ENCODE results near the gene CEP70. TPM values are rescaled to one million over a fixed set of nuclear protein-coding genes. Genes with fewer than 3 reads are reported as not detected.

The CEP70 gene
- total and polyA plus RNA-seq, 9 donors: 12.4 to 101 (median 64.3) TPM

DNA sequence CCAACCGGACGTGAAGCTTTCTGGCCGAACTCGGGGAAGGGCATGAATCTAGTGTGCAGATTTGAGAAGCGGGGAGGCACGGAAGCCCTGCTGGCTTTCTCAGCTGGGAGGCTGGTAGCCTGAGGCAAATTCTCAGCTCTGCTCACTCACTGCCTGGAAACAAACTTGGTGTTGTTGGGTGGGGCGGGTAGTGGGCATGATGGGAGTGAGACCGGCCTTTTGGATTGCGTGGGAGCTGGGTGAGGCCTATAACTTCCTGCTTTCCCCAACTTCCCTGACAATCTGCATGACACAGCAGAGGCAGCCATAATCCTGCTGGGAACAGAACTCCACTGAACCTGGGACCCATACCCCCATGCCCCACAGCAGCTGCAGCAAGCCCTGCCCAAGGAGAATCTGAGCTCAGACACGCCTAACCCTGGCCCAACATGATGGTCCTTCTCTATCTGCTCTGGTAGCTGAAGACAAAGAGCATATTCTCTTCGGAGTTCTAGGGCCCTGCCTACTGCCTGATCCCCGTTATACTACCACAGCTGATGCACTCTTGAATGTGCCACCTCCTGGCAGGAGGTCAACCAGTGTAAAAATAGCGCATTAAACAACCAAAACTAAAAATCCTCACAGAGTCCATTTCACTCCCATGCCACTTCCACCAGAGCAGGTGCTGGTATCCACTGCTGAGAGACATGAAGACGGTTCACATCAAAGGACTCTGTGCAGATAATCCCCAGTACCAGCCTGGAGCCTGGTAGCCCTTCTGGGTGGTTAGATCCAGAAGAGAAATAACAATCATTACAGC, 44.7 kb downstream of the CEP70 start:
- H3K4me1 ChIP-seq (ENCODE audit: insufficient read depth): no peaks in the 10 kb centered on the region
- no peak overlapping the region for H3K4me3 ChIP-seq
- TF ChIP-seq EP300 (IDR thresholded peaks at IDR 0.05) (no peak), POLR2A (IDR thresholded peaks at IDR 0.05) (no peak)
- TF ChIP-seq, protein P1, sequence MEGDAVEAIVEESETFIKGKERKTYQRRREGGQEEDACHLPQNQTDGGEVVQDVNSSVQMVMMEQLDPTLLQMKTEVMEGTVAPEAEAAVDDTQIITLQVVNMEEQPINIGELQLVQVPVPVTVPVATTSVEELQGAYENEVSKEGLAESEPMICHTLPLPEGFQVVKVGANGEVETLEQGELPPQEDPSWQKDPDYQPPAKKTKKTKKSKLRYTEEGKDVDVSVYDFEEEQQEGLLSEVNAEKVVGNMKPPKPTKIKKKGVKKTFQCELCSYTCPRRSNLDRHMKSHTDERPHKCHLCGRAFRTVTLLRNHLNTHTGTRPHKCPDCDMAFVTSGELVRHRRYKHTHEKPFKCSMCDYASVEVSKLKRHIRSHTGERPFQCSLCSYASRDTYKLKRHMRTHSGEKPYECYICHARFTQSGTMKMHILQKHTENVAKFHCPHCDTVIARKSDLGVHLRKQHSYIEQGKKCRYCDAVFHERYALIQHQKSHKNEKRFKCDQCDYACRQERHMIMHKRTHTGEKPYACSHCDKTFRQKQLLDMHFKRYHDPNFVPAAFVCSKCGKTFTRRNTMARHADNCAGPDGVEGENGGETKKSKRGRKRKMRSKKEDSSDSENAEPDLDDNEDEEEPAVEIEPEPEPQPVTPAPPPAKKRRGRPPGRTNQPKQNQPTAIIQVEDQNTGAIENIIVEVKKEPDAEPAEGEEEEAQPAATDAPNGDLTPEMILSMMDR (IDR thresholded peaks at IDR 0.05): no peak
- H3K27ac ChIP-seq: no peak overlapping the region
- 92 to 97% (median 94%) methylated on average over 14 of the region's 14 CpGs for WGBS, 3 donors
- no peaks in the 10 kb centered on the region for H3K27me3 ChIP-seq
- intact Hi-C loops (cut with DNase I): no loop called here
- H3K9me3 ChIP-seq: peaks cover 0 to 5% of the 10 kb centered on the region in 2 donors
- H3K36me3 ChIP-seq: no peaks in the 10 kb centered on the region
- no peak for DNase-seq

DNA sequence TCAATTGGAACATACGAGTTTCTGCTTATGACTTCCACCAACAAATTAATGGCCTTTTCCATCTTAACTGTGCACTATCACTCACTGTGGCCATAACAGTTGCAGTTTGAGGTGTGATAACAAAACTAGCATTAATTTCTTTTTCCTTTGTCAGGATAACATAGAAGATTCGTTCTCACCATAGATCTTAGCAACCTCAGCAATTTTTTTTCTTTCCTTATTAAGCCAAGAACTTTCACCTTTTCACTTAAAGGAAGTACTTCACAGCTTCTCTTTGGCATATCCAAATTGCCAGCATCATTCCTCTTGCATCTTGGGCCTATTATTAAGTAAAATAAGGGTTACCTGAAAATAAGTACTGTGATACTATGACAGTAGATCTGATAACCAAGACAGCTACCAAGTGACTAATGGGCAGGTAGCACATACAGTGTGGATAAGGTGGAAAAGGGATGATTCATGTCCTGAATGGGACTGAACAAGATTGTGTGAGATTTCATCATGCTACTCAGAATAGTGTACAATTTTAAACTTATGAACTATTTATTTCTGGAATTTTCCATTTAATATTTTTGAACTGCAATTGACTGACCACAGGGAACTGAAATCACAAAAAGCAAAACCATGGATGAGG, 46.6 kb downstream of the CEP70 start:
- Histone ChIP-seq H3K9me3 (peaks cover 0 to 9% of the 10 kb centered on the region in 2 donors), H3K4me3 (no peak overlapping the region), H3K4me1 (ENCODE audit: insufficient read depth) (no peaks in the 10 kb centered on the region), H3K27ac (no peak overlapping the region), H3K36me3 (no peaks in the 10 kb centered on the region), H3K27me3 (no peaks in the 10 kb centered on the region)
- DNase-seq: no peak
- intact Hi-C loops (cut with DNase I): no loop called here
- TF ChIP-seq POLR2A (IDR thresholded peaks at IDR 0.05): no peak
- TF ChIP-seq EP300 (IDR thresholded peaks at IDR 0.05): no peak
- TF ChIP-seq, protein P1 (IDR thresholded peaks at IDR 0.05): no peak
- WGBS, 3 donors: 95 to 98% (median 96%) methylated on average over 2 of the region's 2 CpGs

- TF ChIP-seq, protein P1 (IDR thresholded peaks at IDR 0.05): no peak
- TF ChIP-seq POLR2A (IDR thresholded peaks at IDR 0.05) (no peak), EP300 (IDR thresholded peaks at IDR 0.05) (no peak)
- Histone ChIP-seq H3K4me3 (no peak overlapping the region), H3K4me1 (ENCODE audit: insufficient read depth) (no peaks in the 10 kb centered on the region), H3K27me3 (no peaks in the 10 kb centered on the region), H3K36me3 (no peaks in the 10 kb centered on the region), H3K9me3 (peaks cover 0 to 18% of the 10 kb centered on the region in 2 donors), H3K27ac (no peak overlapping the region)
- 97 to 98% (median 98%) methylated on average over 1 of the region's 1 CpG for WGBS, 3 donors
- intact Hi-C loops (cut with DNase I): no loop called here
- no peak for DNase-seq
Observed at GRCh38 chr3:138544546-138544945, 49.5 kb downstream of the CEP70 start.

DNA sequence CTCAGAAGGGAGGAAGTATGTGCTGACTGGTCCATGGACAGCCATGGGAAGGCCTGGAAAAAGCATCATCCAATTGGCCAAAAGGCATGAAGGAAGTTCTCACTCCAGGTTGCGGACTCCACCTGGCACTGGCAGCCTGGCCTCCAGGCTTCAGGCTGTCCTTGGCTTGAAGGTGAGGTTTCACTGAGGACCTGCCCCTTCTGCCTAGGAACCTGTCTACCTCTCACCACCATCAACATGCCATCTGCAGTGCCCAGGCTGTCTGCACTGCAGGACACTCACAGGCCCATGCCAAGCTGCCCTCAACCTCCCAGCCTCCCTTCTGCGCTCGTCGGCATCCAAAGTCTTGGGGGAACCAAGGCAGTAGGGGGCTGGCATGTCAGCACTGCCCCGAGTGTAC, 51.1 kb downstream of the CEP70 start:
- WGBS, 3 donors: 95 to 98% (median 97%) methylated on average over 5 of the region's 5 CpGs
- no peak overlapping the region for H3K4me3 ChIP-seq
- H3K27me3 ChIP-seq: no peaks in the 10 kb centered on the region
- H3K36me3 ChIP-seq: no peaks in the 10 kb centered on the region
- H3K4me1 ChIP-seq (ENCODE audit: insufficient read depth): no peaks in the 10 kb centered on the region
- peaks cover 0 to 18% of the 10 kb centered on the region in 2 donors for H3K9me3 ChIP-seq
- intact Hi-C loops (cut with DNase I): no loop called here
- H3K27ac ChIP-seq: no peak overlapping the region
- TF ChIP-seq, protein P1 (IDR thresholded peaks at IDR 0.05): no peak
- no peak for TF ChIP-seq EP300 (IDR thresholded peaks at IDR 0.05)
- no peak for TF ChIP-seq POLR2A (IDR thresholded peaks at IDR 0.05)
- DNase-seq: no peak
